Sigmoid colon (tissue), 4 donors: ENCODE results near the gene NCR3LG1.

ENCODE experiments used
- CTCF ChIP-seq, 4 experiments: fragments of 450-650 bp in 3 of 4; fragments of 200-600 bp in 1 of 4; IDR thresholded peaks; one replicate each; pipeline ENCODE4 v1.5.1; 2016 to 2019; ENCODE audit warnings: antibody characterized with exemption in 4 of 4, mild to moderate bottlenecking in 3 of 4, moderate library complexity in 2 of 4
- EP300 ChIP-seq, 4 donors: sonication (generic); formaldehyde crosslinking; IDR thresholded peaks; one replicate each; pipeline ENCODE4 v1.6.1; 2017; ENCODE audit warnings: antibody characterized with exemption in 4 of 4
- POLR2A ChIP-seq, 2 donors: fragments of 450-650 bp; IDR thresholded peaks; one replicate each; pipeline ENCODE4 v1.6.1; 2016; ENCODE audit warnings: antibody characterized with exemption in 2 of 2, mild to moderate bottlenecking in 2 of 2, moderate library complexity in 2 of 2
- POLR2AphosphoS5 ChIP-seq, 4 donors: sonication (generic); formaldehyde crosslinking; IDR thresholded peaks; one replicate each; pipeline ENCODE4 v1.6.1; 2017; ENCODE audit warnings: antibody characterized with exemption in 4 of 4

GRCh38 chr11:17412488-17413180 is 61.0 kb downstream of the NCR3LG1 start:
- TF ChIP-seq CTCF (IDR thresholded peaks at IDR 0.05) (no peak), POLR2AphosphoS5 (IDR thresholded peaks at IDR 0.05) (no peak), POLR2A (IDR thresholded peaks at IDR 0.05) (no peak), EP300 (IDR thresholded peaks at IDR 0.05) (no peak)
